ENCODE data around the gene KCNQ1OT1.

KCNQ1OT1 gene

DNA sequence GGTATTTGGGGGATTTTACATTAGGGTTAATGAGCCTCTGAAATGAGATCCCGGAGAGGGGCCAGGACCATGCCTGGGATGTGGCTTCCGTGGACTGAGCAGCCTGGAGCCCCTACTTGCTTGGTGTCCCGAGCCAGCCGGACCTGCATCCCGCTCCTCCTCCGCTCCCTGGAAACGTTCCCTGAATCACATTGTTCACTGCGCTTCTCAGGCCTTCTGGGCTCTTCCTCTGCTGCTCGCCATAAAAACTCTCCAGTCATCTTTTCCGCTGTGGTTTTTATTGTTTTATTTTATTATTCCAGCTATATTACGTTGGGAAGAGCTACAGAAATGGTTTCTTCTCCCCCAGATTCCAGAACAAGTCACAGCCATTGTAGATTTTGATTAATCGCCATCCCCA, 13.3 kb upstream of the KCNQ1OT1 start:
- Histone ChIP-seq H2AFZ (ENCODE audit: low read length) (no peak overlapping the region), H3K9me2 (replicated peaks; ENCODE audit: low read depth, low read length) (no peaks in the 10 kb centered on the region), H3K36me3 (ENCODE audit: insufficient read depth, low read length) (no peaks in the 10 kb centered on the region), H3K4me3 (ENCODE audit: low read length, poor library complexity, severe bottlenecking) (no peak overlapping the region), H3K9ac (ENCODE audit: low read depth, low read length, poor library complexity, severe bottlenecking) (no peak overlapping the region), H3K4me2 (ENCODE audit: low read depth, low read length, poor library complexity, severe bottlenecking) (no peak overlapping the region), H3K4me1 (ENCODE audit: insufficient read depth, low read length, poor library complexity, severe bottlenecking) (no peaks in the 10 kb centered on the region), H3K27me3 (ENCODE audit: insufficient read depth, low read length, poor library complexity, severe bottlenecking) (no peaks in the 10 kb centered on the region), H4K20me1 (ENCODE audit: insufficient read depth, low read length, poor library complexity, severe bottlenecking) (no peaks in the 10 kb centered on the region), H3K9me3 (ENCODE audit: insufficient read depth, low read depth, low read length) (no peaks in the 10 kb centered on the region), H3K79me2 (ENCODE audit: insufficient read depth, low read length) (no peaks in the 10 kb centered on the region), H3F3A (ENCODE audit: low read depth) (no peaks in the 10 kb centered on the region)
- TF ChIP-seq, protein P1, sequence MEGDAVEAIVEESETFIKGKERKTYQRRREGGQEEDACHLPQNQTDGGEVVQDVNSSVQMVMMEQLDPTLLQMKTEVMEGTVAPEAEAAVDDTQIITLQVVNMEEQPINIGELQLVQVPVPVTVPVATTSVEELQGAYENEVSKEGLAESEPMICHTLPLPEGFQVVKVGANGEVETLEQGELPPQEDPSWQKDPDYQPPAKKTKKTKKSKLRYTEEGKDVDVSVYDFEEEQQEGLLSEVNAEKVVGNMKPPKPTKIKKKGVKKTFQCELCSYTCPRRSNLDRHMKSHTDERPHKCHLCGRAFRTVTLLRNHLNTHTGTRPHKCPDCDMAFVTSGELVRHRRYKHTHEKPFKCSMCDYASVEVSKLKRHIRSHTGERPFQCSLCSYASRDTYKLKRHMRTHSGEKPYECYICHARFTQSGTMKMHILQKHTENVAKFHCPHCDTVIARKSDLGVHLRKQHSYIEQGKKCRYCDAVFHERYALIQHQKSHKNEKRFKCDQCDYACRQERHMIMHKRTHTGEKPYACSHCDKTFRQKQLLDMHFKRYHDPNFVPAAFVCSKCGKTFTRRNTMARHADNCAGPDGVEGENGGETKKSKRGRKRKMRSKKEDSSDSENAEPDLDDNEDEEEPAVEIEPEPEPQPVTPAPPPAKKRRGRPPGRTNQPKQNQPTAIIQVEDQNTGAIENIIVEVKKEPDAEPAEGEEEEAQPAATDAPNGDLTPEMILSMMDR (conservative IDR thresholded peaks at IDR 0.05; ENCODE audit: low read length), result no peak
- no peak for TF ChIP-seq EZH2phosphoT487 (IDR thresholded peaks at IDR 0.05; ENCODE audit: borderline replicate concordance)

DNA sequence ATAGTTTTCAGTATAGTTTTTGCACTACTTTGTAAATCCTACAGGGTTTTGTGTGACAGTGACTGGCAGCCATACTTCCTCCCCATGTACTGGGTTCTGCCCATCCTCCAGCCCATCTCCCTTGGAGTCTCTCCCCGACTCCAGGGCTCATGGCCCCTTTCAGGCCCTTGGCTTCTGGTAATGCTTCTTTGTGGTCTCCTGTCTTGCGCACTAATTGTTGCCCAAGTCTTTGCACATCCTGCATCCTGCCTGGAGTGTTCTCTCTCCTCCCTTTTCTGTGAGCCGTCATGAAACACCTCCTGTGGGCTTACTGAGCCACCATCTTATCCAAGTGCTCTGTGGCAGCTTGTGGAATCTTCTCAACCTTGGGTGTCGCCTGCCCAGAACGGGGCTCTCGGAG, 11.4 kb upstream of the KCNQ1OT1 start:
- no peaks in the 10 kb centered on the region for H3K27me3 ChIP-seq (ENCODE audit: insufficient read depth, low read length, poor library complexity, severe bottlenecking)

DNA sequence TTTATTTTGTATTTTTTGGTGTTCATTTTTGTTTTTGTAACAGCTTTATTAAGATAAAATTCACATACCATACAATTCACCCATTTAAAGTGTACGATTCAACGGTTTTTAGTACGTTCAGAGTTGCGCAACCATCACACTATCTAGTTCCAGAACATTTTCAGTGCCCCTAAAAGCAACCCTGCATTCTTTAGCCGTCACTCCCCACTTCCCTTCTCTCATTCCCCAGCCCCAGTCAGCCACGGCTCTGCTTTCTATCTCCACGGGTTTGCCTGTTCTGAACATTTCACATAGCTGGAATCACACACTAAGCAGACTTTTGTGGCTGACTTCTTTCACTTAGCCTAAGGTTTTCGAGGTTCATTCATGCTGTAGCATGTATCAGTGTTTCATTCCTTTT, 9.6 kb upstream of the KCNQ1OT1 start:
- H3K27me3 ChIP-seq (ENCODE audit: insufficient read depth, low read length, poor library complexity, severe bottlenecking), result no peaks in the 10 kb centered on the region
- TF ChIP-seq EZH2phosphoT487 (IDR thresholded peaks at IDR 0.05; ENCODE audit: borderline replicate concordance), result no peak
- TF ChIP-seq, protein P1 (conservative IDR thresholded peaks at IDR 0.05; ENCODE audit: low read length), result no peak
- H3K79me2 ChIP-seq (ENCODE audit: insufficient read depth, low read length), result no peaks in the 10 kb centered on the region
- H4K20me1 ChIP-seq (ENCODE audit: insufficient read depth, low read length, poor library complexity, severe bottlenecking), result no peaks in the 10 kb centered on the region
- no peak overlapping the region for H3K4me3 ChIP-seq (ENCODE audit: low read length, poor library complexity, severe bottlenecking)
- H3F3A ChIP-seq (ENCODE audit: low read depth), result no peaks in the 10 kb centered on the region
- H3K9ac ChIP-seq (ENCODE audit: low read depth, low read length, poor library complexity, severe bottlenecking), result no peak overlapping the region
- no peaks in the 10 kb centered on the region for H3K9me3 ChIP-seq (ENCODE audit: insufficient read depth, low read depth, low read length)
- peaks cover under 1% of the 10 kb centered on the region for H3K4me1 ChIP-seq (ENCODE audit: insufficient read depth, low read length, poor library complexity, severe bottlenecking)
- no peaks in the 10 kb centered on the region for H3K9me2 ChIP-seq (replicated peaks; ENCODE audit: low read depth, low read length)
- H3K4me2 ChIP-seq (ENCODE audit: low read depth, low read length, poor library complexity, severe bottlenecking), result no peak overlapping the region
- H2AFZ ChIP-seq (ENCODE audit: low read length), result no peak overlapping the region
- H3K36me3 ChIP-seq (ENCODE audit: insufficient read depth, low read length), result no peaks in the 10 kb centered on the region

More for the DNA sequence above, 11.4 kb upstream of the KCNQ1OT1 start:
- H3K9ac ChIP-seq (ENCODE audit: low read depth, low read length, poor library complexity, severe bottlenecking), result no peak overlapping the region
- H3F3A ChIP-seq (ENCODE audit: low read depth), result no peaks in the 10 kb centered on the region
- H2AFZ ChIP-seq (ENCODE audit: low read length), result no peak overlapping the region
- no peaks in the 10 kb centered on the region for H3K4me1 ChIP-seq (ENCODE audit: insufficient read depth, low read length, poor library complexity, severe bottlenecking)
- H3K4me2 ChIP-seq (ENCODE audit: low read depth, low read length, poor library complexity, severe bottlenecking), result no peak overlapping the region
- H3K79me2 ChIP-seq (ENCODE audit: insufficient read depth, low read length), result no peaks in the 10 kb centered on the region
- no peaks in the 10 kb centered on the region for H3K9me2 ChIP-seq (replicated peaks; ENCODE audit: low read depth, low read length)
- TF ChIP-seq, protein P1 (conservative IDR thresholded peaks at IDR 0.05; ENCODE audit: low read length), result no peak
- TF ChIP-seq EZH2phosphoT487 (IDR thresholded peaks at IDR 0.05; ENCODE audit: borderline replicate concordance), result no peak
- H3K36me3 ChIP-seq (ENCODE audit: insufficient read depth, low read length), result no peaks in the 10 kb centered on the region
- H3K4me3 ChIP-seq (ENCODE audit: low read length, poor library complexity, severe bottlenecking), result no peak overlapping the region
- no peaks in the 10 kb centered on the region for H4K20me1 ChIP-seq (ENCODE audit: insufficient read depth, low read length, poor library complexity, severe bottlenecking)
- H3K9me3 ChIP-seq (ENCODE audit: insufficient read depth, low read depth, low read length), result no peaks in the 10 kb centered on the region

Data from Loucy (cell line).